HG03442 (cell line): ENCODE data around the gene NME7.

Source experiments
- ATAC-seq: cut with Tn5 transposase; IDR thresholded peaks from one replicate; pipeline ENCODE4 v1.9.1; 2021; ENCODE audit warnings: mild to moderate bottlenecking, moderate library complexity; ENCODE audit not compliant: unreplicated experiment

NME7 gene

GRCh38 chr1:169089776-169090175 is 277.8 kb downstream of the NME7 start:
- ATAC-seq: no peak

GRCh38 chr1:169087876-169088275 is 279.7 kb downstream of the NME7 start:
- no peak for ATAC-seq

GRCh38 chr1:169086603-169087455 is 280.8 kb downstream of the NME7 start:
- ATAC-seq: no peak

GRCh38 chr1:169085911-169086310 is 281.7 kb downstream of the NME7 start:
- no peak for ATAC-seq
